HG02970 (cell line): ENCODE measurements around the gene PRPSAP1.

Source experiments
- ATAC-seq: cut with Tn5 transposase; IDR thresholded peaks from one replicate; pipeline ENCODE4 v1.9.1; 2021; ENCODE audit warnings: mild to moderate bottlenecking, moderate library complexity, moderate number of reproducible peaks; ENCODE audit not compliant: unreplicated experiment, low FRiP score

The PRPSAP1 gene

GRCh38 chr17:76383546-76384221 lies 30.0 kb upstream of the PRPSAP1 start:
- no peak for ATAC-seq

- ATAC-seq: no peak
These were observed 29.3 kb upstream of the PRPSAP1 start for GRCh38 chr17:76382803-76383545.

DNA sequence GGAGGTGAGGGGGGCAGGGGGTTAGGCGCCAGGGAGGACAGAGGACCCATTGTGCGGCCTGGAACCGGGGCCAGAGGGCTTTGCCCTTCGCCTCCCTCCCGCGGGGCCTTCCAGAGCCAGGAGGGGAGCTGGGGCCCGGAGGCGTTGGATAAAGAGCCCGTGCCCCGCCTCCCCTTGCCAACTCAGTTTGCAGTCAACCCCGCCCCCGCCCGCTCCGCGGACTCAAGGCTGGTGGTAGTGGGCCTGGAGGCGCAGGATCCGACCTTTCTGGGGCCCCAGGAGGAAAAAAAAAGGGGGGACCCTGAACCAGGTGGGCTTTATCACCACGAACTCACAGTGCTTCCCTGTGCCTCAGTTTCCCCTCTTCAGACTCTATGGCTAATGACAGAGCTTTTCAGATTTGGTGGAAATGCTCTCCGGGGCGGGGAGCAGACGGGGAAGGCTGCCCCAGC lies 28.7 kb upstream of the PRPSAP1 start:
- ATAC-seq: no peak

DNA sequence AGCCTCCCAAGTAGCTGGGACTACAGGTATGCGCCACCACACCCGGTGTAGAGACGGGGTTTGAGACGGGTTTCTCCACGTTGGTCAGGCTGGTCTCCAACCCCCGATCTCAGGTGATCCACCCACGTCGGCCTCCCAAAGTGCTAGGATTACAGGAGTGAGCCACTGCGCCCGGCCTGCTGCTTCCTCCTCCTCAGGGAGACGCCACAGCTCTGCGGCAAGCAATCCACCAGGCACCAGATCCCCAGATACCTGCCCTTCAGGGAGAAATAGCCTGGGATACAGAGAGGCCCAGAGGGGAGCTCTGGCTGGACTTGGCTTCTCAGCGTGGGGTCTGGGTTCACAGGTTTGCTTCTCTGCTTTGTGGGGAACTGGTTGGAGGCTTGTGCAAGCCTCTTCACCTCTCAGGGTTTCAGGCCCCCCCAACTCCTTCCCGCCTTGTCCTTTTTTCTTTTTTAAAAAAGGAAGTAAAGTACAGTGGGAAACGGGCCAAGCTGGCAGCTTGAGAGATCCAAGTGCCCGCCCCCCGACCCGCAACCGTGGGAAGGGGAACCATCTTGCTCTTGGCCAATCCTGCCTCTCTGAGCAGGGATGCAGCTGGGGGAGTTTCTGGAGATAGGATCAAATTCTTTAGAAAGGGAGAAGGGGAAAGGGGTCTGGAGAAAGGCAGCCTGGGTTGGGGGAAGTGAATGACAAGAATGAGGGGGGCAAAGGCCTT lies 28.1 kb upstream of the PRPSAP1 start:
- no peak for ATAC-seq

- no peak for ATAC-seq
These were observed 26.1 kb upstream of the PRPSAP1 start for GRCh38 chr17:76379646-76380376.

DNA sequence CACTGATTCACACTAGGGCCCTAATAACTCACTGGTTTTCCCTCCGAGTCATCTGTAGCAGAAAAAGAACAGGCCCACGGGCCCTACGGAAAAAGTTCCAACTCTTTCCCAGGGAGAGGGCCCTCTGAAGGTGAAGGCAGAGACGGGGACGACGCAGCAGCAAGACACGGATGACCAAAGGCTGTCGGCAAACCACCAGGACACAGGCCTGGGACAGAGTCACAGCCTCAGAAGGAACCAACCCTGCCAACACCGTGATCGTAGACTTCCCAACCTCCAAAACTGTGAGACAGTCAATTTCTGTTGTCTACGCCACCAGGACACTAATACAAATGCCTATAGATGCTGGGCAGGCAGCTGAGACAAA lies 25.5 kb upstream of the PRPSAP1 start:
- ATAC-seq: no peak

- ATAC-seq: no peak
These were observed 25.0 kb upstream of the PRPSAP1 start for GRCh38 chr17:76378548-76379274.

- no peak for ATAC-seq
These were observed 22.8 kb upstream of the PRPSAP1 start for GRCh38 chr17:76376318-76377133.

DNA sequence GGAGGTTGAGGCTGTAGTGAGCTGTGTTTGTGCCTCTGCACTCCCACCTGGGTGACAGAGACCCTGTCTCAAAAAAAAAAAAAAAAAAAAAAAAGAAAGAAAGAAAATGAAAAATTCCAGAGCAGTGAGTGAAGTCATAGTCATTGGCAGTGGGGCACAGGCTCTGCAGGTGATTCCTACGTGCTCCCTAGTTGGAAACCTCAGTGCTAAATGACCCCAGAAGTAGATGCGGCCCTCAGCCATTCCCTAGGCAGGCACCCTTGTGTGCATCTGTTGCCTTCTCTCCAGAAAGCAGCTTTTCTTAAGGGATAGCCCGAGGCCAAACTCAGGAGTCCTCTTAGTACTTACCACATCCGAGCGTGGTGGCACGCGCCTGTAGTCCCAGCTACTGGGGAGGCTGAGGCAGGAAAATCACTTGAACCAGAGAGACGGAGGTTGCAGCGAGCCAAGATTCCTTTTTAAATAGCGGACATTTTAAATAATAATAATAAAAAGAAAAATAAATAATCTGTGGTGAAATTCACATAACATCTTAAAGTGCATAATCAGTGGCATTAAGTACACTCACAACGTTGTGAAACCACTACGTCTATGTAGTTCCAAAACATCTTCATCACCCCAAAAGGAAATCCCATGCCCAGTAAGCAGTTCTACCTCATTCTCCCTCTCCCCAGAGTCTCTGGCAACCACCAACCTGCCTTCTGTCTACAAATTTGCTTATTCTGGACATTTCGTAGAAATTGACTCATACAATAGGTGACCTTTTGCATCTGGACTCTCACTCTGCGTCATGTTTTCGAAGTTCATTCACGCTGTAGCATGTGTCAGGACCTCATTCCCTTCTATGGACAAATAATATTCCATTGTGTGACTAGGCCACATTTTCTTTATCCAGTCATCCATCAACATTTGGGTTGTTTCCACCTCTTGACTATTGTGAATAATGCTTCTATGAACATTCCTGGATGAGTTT lies 18.2 kb upstream of the PRPSAP1 start:
- ATAC-seq: no peak

- ATAC-seq: no peak
These were observed 16.7 kb upstream of the PRPSAP1 start for GRCh38 chr17:76370261-76370993.

- no peak for ATAC-seq
These were observed 16.1 kb upstream of the PRPSAP1 start for GRCh38 chr17:76369804-76370203.

DNA sequence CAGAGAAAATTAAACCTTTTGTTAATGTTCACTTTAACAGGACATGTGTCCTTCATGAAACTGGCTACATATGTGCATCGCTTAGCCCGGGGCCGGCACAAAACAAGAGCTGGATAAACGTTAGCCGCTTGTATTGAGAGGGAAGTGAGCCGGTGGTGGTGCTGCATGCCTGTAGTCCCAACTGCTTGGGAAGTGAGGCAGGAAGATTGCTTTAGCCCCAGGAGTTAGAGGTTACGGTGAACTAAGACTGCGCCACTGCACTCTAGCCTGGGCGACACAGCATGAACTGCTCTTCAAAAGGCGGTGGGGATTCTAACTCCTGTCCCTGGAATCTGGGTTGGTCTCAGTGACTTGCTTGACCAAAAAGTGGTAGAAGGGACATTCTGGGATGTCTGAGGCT lies 15.7 kb upstream of the PRPSAP1 start:
- no peak for ATAC-seq

- ATAC-seq: no peak
These were observed 14.8 kb upstream of the PRPSAP1 start for GRCh38 chr17:76368545-76368944.

- no peak for ATAC-seq
These were observed 13.9 kb upstream of the PRPSAP1 start for GRCh38 chr17:76367642-76368041.

GRCh38 chr17:76366247-76366646 lies 12.5 kb upstream of the PRPSAP1 start:
- ATAC-seq: no peak

- no peak for ATAC-seq
These were observed 11.7 kb upstream of the PRPSAP1 start for GRCh38 chr17:76365256-76365903.
